Measurements from ENCODE around the gene PLA2G6. TPM values are rescaled to one million over a fixed set of nuclear protein-coding genes. Genes with fewer than 3 reads are reported as not detected.

Gene PLA2G6
- total and polyA plus RNA-seq, 9 of the 15 experiments (the other 6 are each of a cell fraction or from before 2014, with no cell fraction given), result 0.11 to 12.2 (median 9.7) TPM

GRCh38 chr22:38214302-38215056 is 32.8 kb upstream of the PLA2G6 start (continued):
- TF ChIP-seq ATF6 (CRISPR knock-in tag; IDR thresholded peaks at IDR 0.05) (no peak), RBM39 (optimal IDR thresholded peaks at IDR 0.05; ENCODE audit: low read depth, low read length) (no peak), E2F1 (CRISPR knock-in tag; IDR thresholded peaks at IDR 0.05) (no peak), MYBL2 (IDR thresholded peaks at IDR 0.05; ENCODE audit: low read depth) (no peak), MYBL2 (CRISPR knock-in tag; IDR thresholded peaks at IDR 0.05; ENCODE audit: borderline replicate concordance) (no peak), ERF (CRISPR knock-in tag; IDR thresholded peaks at IDR 0.05) (peak; percentile 87; the same call in 1 of the 2 replicates), ZNF282 (CRISPR knock-in tag; IDR thresholded peaks at IDR 0.05) (no peak), CHD4 (IDR thresholded peaks at IDR 0.05; ENCODE audit: insufficient read depth, insufficient replicate concordance, low read depth, low read length, poor library complexity, severe bottlenecking) (no peak), RBM22 (IDR thresholded peaks at IDR 0.05; ENCODE audit: low read depth, low read length, poor library complexity, severe bottlenecking) (peak; percentile 42), ZNF143 (CRISPR knock-in tag; IDR thresholded peaks at IDR 0.05) (no peak), ZNF583 (CRISPR knock-in tag; IDR thresholded peaks at IDR 0.05) (no peak), ELF1 (tag; IDR thresholded peaks at IDR 0.05) (no peak), HDAC1 (IDR thresholded peaks at IDR 0.05) (0 out of 4 replicates have a peak, but pooled peaks of 1 of the 2 experiments have one; percentile 39), ZNF717 (CRISPR knock-in tag; IDR thresholded peaks at IDR 0.05) (no peak), TEAD1 (CRISPR knock-in tag; IDR thresholded peaks at IDR 0.05) (peak in 1 of 2 experiments; percentile 58; a peak in 1 of 4 replicates), PPARD (CRISPR knock-in tag; IDR thresholded peaks at IDR 0.05) (no peak), CSDE1 (IDR thresholded peaks at IDR 0.05) (no peak), GMEB1 (CRISPR knock-in tag; IDR thresholded peaks at IDR 0.05) (peak; percentile 68), RFX7 (CRISPR knock-in tag; IDR thresholded peaks at IDR 0.05) (no peak), DLX4 (CRISPR knock-in tag; IDR thresholded peaks at IDR 0.05) (no peak), NCOA2 (IDR thresholded peaks at IDR 0.05; ENCODE audit: partially characterized antibody in 2 of 2) (no peak), SRSF3 (IDR thresholded peaks at IDR 0.05; ENCODE audit: insufficient read depth, low read length) (no peak), SIRT6 (IDR thresholded peaks at IDR 0.05; ENCODE audit: low read depth, low read length) (no peak), ZNF3 (CRISPR knock-in tag; IDR thresholded peaks at IDR 0.05) (no peak)

Data from K562 (cell line).